Measurements from ENCODE around the gene LRPPRC.

DNA sequence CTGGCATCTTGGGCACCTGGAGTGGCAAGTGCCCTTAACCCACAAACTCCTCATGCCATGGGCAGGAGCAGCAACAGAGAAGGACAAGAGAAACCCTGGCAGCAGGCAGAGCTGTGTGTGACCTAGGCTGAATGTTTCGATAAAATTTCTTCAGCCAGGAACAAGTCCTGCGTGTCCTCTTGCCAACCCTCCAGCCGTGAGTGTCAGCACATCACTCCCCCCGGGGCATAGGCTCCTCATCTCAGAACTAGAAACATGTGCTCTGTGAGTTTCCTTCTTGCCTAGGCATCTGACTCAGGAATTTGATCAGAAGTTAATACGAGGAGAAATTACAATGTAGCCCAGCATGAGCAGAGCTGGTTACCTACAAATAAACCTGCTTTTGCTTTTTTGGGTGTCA is 154.8 kb downstream of the LRPPRC start:
- TF ChIP-seq EWSR1 (IDR thresholded peaks at IDR 0.05; ENCODE audit: borderline replicate concordance, low read depth, partially characterized antibody) (no peak), NR3C1 (CRISPR knock-in tag; IDR thresholded peaks at IDR 0.05) (no peak), MYNN (IDR thresholded peaks at IDR 0.05) (no peak), MYNN (CRISPR knock-in tag; IDR thresholded peaks at IDR 0.05) (no peak), NCOR1 (IDR thresholded peaks at IDR 0.05) (no peak), NR2F6 (CRISPR knock-in tag; IDR thresholded peaks at IDR 0.05) (no peak)
- TF ChIP-seq, protein P1, sequence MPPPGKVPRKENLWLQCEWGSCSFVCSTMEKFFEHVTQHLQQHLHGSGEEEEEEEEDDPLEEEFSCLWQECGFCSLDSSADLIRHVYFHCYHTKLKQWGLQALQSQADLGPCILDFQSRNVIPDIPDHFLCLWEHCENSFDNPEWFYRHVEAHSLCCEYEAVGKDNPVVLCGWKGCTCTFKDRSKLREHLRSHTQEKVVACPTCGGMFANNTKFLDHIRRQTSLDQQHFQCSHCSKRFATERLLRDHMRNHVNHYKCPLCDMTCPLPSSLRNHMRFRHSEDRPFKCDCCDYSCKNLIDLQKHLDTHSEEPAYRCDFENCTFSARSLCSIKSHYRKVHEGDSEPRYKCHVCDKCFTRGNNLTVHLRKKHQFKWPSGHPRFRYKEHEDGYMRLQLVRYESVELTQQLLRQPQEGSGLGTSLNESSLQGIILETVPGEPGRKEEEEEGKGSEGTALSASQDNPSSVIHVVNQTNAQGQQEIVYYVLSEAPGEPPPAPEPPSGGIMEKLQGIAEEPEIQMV (tag; conservative IDR thresholded peaks at IDR 0.05; ENCODE audit: low read depth) = no peak
- TF ChIP-seq, protein P2, sequence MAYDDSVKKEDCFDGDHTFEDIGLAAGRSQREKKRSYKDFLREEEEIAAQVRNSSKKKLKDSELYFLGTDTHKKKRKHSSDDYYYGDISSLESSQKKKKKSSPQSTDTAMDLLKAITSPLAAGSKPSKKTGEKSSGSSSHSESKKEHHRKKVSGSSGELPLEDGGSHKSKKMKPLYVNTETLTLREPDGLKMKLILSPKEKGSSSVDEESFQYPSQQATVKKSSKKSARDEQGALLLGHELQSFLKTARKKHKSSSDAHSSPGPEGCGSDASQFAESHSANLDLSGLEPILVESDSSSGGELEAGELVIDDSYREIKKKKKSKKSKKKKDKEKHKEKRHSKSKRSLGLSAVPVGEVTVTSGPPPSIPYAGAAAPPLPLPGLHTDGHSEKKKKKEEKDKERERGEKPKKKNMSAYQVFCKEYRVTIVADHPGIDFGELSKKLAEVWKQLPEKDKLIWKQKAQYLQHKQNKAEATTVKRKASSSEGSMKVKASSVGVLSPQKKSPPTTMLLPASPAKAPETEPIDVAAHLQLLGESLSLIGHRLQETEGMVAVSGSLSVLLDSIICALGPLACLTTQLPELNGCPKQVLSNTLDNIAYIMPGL (CRISPR knock-in tag; IDR thresholded peaks at IDR 0.05) = no peak

All from K562 (cell line).